Hindlimb muscle (tissue), 1 donor: ENCODE measurements around the gene ST8SIA5. TPM values are rescaled to one million over a fixed set of nuclear protein-coding genes. Genes with fewer than 3 reads are reported as not detected.

Experiments used
- DNase-seq: peaks from one replicate; pipeline ENCODE4 v3.0.0-alpha.2; 2013
- polyA plus RNA-seq: library from polyadenylated mRNA; unstranded; fragments of 120-200 nt; gene quantifications from one replicate; pipeline ENCODE4 v1.2.1, GENCODE V29; 2013; ENCODE audit not compliant: insufficient read length

ST8SIA5 gene
- polyA plus RNA-seq, 1 donor, result 6.9 TPM

- no peak for DNase-seq
These were observed 18.4 kb downstream of the ST8SIA5 start for GRCh38 chr18:46738491-46738890.

DNA sequence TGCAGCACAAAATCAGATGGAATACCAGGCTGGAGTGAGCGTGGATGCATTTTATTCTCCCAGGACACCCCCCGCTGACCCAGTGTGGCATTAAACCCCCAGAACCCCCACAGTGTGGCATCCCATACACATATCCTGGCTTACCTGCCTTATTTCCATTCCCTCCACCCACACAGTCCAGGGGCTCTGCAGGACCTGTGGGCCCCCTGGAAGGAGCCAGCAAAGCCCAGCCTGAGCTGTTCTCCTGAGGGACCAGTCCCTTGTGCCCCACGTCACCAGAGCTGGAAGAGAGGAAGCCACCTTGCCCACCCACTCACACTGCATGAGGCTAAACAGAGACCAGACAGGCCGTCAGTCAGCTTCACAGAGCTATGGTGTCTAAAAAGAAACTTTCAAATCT lies 20.1 kb downstream of the ST8SIA5 start:
- DNase-seq, result no peak

GRCh38 chr18:46736135-46736534 lies 20.7 kb downstream of the ST8SIA5 start:
- no peak for DNase-seq

GRCh38 chr18:46734981-46735380 lies 21.9 kb downstream of the ST8SIA5 start:
- no peak for DNase-seq

GRCh38 chr18:46733872-46734271 lies 23.0 kb downstream of the ST8SIA5 start:
- DNase-seq, result no peak

DNA sequence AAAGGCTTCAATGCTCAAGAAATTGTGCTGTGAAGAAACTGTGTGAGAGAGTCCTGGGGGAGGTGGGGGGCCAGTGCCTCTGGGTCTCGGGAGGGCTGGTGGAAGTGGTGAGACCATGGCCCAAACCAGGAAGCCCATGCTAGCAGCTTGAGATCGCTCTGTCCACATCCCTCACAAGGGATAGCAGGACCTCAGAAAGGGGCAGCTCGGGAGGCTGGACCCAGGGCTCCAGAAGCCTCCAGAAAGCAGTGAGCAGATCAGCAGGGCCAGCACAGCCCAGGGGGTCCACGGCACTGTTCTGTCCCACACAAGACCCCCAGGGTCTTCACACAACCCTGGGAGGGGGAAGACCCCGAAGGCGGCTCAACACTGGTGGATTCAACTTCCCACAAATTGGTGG lies 24.1 kb downstream of the ST8SIA5 start:
- DNase-seq, result no peak

DNA sequence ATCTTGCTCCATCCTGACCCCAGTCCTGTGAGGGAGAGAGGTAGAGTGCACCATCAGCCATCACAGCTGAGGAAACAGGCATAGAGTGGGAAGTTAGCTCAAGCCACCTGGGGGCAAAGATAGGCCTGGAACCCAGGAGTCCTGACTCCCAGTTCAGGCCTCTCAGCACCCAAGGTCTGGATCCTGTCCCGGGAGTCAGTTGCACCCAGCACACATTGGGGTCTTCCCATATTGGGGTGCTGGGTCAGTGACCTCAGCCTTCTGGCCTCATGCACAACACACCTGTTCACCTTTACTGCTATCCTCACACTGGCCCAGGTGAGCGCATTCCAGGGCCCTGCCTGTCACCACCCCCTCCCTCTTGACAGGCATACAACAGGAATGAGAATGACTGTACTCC lies 24.7 kb downstream of the ST8SIA5 start:
- no peak for DNase-seq

GRCh38 chr18:46731316-46731715 lies 25.5 kb downstream of the ST8SIA5 start:
- no peak for DNase-seq

DNA sequence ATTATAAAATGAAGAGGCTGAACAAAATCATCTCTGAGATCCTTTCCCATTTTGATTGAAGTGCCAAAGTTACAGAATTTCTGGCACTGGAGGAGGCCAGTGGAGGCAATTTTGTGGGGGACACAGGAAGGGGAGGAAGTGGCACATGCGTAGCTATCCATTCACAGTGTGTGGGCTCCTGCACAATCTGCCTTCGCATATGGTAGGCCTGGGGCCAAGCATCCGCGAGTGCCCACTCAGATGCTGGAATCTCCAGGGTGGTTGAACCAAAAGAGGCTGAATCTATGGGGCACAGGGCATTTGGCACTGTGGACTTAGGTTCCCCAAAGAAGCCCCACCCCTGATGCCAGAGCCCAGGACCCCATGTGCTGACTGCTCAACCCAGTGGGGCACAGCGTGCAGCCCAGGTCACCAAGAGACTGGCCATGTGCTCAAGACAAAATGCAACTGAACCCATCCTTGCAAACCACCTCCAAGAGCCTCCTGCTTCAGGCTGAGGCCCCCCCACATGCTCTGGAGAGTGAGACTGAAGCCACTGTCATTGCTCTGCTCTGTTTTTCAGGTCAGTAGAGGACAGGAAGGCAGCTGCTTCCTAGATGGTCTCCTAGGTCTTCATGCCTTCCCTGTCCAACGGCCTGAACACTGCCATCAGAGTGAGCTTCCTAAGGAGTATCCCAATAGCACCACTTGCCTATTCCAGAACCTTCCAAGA lies 28.5 kb downstream of the ST8SIA5 start:
- DNase-seq, result no peak

- no peak for DNase-seq
These were observed 29.7 kb downstream of the ST8SIA5 start for GRCh38 chr18:46727177-46727576.

DNA sequence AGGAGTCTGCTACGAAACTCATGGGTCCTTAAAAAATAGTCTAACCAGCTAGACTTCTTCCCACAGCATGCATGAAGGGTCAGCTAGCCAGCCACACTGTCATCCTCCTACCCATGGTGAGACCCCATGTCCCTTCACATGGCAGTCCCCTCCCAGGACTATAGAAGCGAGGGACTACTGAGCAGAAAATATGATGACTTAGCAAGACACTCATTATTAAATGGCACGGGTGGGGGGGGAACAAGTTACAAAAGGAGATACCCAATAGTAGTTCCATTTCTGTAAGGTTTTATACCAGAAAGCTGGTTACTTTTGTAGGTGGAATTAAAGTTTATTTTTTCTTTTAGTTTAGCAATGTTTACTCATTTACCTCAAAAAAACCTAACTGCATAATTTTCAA lies 31.5 kb downstream of the ST8SIA5 start:
- DNase-seq, result no peak

- DNase-seq, result no peak
These were observed 32.9 kb downstream of the ST8SIA5 start for GRCh38 chr18:46723856-46724415.

- no peak for DNase-seq
These were observed 34.8 kb downstream of the ST8SIA5 start for GRCh38 chr18:46722051-46722450.

- DNase-seq, result no peak
These were observed 35.5 kb downstream of the ST8SIA5 start for GRCh38 chr18:46721331-46721730.

DNA sequence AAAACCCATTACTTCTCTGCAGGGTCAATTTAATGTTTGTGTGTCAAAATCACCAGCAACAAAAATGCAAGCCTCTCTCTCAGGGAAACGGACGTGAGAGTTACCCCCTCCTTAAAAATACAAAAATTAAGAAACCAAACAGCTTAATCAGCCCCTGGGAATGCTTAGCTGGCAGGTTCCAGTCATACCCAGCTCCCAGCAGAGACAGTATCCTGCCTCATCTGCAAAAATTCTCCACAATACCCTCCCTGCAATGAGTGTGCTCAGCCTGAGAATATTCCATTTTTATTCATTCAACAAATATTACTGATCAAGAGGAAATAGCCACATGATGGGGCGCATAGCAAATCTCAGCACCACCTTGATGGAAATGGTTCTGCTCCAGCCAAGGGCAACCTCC lies 36.3 kb downstream of the ST8SIA5 start:
- DNase-seq, result no peak

DNA sequence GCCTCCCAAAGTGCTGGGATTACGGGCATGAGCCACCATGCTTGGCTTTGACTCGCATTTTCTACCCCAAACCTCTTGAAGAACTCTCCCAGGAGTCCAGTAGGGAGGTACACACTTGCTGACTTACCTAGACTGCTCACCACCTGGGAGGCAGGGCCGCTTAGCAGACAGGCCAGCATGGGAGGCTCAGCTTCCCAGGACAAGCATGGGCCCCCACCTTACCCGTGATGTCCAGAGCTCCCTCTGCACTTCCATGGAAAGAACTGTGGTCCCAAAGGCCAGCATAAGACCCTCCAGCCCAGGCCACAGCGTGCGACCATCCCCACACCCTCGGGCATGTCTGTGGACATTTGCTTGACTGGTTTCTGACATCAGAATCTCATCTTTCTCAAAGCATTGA lies 36.8 kb downstream of the ST8SIA5 start:
- no peak for DNase-seq

GRCh38 chr18:46719388-46719787 lies 37.5 kb downstream of the ST8SIA5 start:
- DNase-seq, result no peak

GRCh38 chr18:46718501-46719341 lies 38.1 kb downstream of the ST8SIA5 start:
- no peak for DNase-seq

DNA sequence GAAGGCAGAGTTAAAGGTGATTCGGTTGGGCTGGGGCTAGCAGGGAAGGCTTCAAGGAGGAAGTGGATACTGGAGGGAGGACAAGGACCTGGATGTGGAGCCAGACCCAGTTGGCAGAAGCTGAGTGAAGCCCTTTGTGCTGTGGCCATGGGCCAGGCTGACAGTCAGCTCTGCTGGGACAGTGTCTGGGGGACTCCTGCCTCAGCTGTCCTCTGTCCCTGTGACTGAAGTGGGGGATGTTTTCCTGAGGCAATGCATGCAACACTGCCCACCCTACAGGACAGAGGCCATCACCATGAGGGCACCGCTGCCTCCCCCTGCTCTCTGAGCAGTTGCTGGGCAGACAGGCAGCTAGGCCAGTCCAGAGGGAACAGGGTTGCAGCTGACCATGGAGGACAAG lies 40.0 kb downstream of the ST8SIA5 start:
- DNase-seq, result no peak

DNA sequence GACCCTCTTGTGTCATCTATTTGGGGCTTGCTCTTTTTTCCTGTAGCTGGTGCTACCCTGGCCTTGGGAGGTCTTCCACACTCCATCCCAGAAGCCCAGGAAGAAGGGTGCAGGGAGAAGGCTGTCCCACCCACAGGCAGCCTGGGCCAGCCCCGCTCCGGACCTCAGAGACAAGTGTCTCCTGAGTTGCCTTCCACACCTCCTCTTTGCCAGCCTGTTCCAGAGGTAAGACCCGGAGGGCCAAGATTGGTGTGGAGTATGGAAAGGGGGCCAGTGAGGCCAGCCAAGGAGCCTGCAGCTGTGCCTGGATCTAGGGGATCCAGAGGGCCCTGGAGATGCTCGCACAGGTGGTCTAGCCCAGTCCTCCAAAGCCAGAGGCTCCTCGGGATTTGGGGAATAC lies 40.5 kb downstream of the ST8SIA5 start:
- DNase-seq, result no peak

DNA sequence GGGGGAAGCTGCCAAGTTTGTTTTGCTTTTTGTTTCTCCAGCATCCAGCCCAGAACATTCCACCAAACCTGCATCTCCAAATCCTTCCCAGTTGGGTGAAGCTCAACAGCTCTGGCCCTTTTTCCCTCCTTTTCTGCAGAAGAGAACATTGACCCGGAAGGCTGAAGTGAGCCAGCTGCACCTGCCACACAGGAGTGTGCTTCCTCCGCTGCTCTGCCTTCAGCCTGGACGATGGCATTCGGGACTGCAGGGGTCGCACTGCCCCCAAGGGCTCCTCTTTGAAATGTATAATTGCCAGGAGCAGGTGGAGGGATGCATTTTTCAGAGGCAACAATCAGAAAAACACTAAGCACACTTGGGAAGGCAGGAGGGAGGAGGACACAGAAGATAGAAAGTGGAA lies 41.8 kb downstream of the ST8SIA5 start:
- no peak for DNase-seq

DNA sequence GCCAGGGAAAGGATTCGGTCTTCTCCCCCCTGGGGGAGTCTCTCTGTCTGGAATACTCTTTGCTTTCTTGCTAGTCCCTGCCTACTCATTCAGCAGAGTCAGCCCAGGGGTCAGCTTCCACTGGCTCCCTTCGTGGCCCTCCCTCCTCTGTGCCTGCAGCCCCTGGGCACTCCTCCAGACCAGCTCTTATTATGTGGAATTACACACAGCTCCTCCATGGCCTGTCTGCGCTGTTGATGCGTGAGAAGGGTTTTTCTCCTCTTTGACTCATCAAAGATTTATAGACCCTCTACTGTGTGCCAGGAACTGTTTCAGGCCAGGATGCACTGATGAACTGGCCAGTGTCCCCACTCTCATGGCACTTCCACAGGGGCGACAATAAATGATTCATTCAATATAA lies 44.4 kb downstream of the ST8SIA5 start:
- no peak for DNase-seq

- peak; percentile 30 for DNase-seq
These were observed 45.4 kb downstream of the ST8SIA5 start for GRCh38 chr18:46711444-46711863.

- DNase-seq, result no peak
These were observed 49.9 kb downstream of the ST8SIA5 start for GRCh38 chr18:46706968-46707367.
